ENCODE results near the gene FAM81B.

DNA sequence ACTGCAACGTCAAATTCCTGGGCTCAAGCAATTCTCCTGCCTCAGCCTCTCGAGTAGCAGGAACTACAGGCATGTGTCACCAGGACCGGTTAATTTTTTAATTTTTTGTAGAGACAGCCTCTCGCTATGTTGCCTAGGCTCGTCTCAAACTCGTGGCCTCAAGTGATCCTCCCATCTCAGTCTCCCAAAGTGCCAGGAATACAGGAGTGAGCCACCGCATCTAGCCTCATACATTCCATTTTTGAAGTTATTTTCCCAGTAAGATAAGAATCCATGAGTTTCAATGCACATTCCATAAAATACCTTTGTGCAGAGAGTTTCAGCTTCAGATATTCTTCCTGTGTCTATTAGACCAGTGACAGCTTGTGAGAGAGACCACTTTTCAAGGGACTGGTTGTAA lies 93.3 kb downstream of the FAM81B start:
- TF ChIP-seq, protein P1, sequence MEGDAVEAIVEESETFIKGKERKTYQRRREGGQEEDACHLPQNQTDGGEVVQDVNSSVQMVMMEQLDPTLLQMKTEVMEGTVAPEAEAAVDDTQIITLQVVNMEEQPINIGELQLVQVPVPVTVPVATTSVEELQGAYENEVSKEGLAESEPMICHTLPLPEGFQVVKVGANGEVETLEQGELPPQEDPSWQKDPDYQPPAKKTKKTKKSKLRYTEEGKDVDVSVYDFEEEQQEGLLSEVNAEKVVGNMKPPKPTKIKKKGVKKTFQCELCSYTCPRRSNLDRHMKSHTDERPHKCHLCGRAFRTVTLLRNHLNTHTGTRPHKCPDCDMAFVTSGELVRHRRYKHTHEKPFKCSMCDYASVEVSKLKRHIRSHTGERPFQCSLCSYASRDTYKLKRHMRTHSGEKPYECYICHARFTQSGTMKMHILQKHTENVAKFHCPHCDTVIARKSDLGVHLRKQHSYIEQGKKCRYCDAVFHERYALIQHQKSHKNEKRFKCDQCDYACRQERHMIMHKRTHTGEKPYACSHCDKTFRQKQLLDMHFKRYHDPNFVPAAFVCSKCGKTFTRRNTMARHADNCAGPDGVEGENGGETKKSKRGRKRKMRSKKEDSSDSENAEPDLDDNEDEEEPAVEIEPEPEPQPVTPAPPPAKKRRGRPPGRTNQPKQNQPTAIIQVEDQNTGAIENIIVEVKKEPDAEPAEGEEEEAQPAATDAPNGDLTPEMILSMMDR (conservative IDR thresholded peaks at IDR 0.05; ENCODE audit: low read length): no peak
- TF ChIP-seq EZH2phosphoT487 (IDR thresholded peaks at IDR 0.05; ENCODE audit: borderline replicate concordance, low read depth, low read length): no peak

Measured in OCI-LY7 (cell line).